HTR-8/SVneo (cell line): Measurements from ENCODE around the gene ADAM12.
A peak's percentile ranks its signal among the peaks of the same experiment; 100 is the strongest.

Experiments
- DNase-seq: peaks from one replicate; pipeline ENCODE4 v3.0.0; 2011; ENCODE audit warnings: low spot score, mixed read lengths; ENCODE audit not compliant: insufficient read length
- FAIRE-seq: peaks from 2 replicates; lab custom pipeline; 2011; peaks lifted over from hg19 to GRCh38; lab: Jason Lieb, UNC

Gene ADAM12

GRCh38 chr10:126243306-126243705 lies 145.0 kb downstream of the ADAM12 start:
- FAIRE-seq: no peak
- no peak for DNase-seq

- no peak for DNase-seq
- FAIRE-seq: no peak
These were observed 145.6 kb downstream of the ADAM12 start for GRCh38 chr10:126242397-126243260.

- no peak for FAIRE-seq
- no peak for DNase-seq
These were observed 147.8 kb downstream of the ADAM12 start for GRCh38 chr10:126240483-126240882.

DNA sequence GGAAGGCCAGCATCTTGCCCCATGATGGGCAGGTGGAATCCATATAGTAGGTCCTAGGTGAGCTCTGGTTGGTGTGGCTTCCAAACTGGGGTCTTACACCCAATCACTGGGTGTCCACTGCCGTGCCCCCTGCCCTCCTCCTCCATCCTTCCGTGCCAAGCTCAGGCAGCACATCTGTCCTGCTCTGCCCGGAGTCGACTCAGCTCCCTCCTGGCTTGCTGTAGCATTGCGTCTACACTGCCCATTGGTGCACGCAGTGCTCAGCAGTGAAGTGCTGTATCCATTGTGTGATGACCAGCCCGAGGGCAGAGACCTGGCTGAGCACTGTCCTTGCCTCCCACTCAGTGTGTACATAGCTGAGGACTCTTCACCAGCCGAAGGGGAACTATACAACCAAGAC lies 148.4 kb downstream of the ADAM12 start:
- DNase-seq (no peak), FAIRE-seq (no peak)

DNA sequence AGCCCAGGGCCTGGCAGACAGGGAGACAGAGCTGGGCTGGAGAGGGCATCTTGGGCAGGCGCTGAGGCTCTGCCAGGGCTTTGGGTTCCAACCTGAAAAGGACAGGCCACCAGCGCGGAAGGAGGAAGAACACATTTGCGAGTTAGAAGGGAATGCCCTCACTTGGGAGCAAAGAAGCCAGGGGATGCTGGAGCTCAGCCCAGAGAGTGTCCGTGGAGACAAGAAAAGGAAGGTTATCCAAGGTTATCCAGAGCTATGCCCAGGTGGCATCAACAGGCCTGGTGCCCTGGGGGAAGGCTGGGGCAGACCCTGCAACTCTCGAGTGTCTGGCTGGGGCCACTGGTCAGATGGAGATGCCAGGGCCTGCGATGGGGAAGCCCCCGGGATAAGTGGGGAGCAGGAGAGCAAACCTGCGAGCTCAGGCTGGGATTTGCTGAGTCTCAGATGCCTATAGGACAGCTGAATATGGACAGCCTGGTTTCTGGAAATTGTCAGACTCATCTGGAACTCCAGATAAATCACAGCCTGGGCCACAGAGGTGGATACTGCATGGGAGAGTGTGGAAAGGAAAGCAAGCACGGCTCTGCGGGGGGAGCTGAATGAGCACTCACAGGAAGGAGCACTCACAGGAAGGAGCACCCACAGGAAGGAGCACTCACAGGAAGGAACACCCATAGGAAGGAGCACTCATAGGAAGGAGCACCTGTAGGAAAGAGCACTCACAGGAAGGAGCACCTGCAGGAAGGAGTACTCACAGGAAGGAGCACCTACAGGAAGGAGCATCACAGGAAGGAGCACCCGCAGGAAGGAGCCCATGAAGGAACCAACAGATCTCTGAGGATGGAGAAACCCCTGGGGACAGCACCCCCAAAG lies 152.1 kb downstream of the ADAM12 start:
- DNase-seq (no peak), FAIRE-seq (no peak)

DNA sequence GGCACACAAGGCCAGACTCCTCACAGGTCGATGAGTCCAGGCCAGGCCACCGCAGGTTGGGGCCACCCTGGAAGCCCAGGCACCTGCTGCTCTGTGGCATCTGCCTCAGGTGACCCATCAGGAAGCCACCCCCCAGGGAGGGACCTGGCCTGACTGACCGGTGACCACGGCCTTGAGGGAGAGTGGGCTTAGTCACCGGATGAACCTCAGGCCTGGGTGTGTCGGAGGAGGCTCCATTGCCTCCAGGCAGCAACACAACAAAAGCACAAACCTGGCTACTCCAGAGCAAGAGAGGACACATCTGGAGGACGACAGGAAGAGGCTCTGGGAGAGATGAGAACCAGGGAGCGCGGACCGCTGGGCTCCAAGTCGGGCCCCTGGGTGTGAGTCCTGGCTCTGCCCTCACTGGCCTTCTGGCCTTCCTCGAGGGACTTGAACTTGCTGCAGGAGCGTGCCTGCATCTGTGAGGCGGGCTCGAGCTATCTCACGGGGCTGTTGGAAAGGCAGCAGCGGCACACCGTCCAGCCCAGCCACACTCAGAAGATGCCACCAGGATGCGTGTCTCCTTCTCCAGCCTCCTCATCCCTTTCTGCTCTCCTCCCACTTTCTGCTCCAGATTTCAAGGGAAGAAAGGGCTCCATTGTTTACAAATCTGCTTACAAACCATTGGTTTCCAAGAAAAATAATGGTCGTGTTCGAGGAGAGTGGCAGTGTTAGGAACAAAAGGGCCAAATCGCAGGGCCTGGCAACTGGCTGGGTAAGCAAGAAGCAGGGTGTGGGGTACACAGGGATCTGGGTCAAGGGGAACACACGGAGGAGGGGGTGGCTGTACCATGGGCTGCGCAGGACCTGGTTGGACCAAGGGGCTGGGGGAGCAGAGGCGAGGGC lies 152.9 kb downstream of the ADAM12 start:
- FAIRE-seq (no peak), DNase-seq (no peak)

- no peak for DNase-seq
- no peak for FAIRE-seq
These were observed 153.6 kb downstream of the ADAM12 start for GRCh38 chr10:126234630-126235029.

- FAIRE-seq: no peak
- no peak for DNase-seq
These were observed 154.8 kb downstream of the ADAM12 start for GRCh38 chr10:126233182-126234148.

GRCh38 chr10:126230587-126230986 lies 157.7 kb downstream of the ADAM12 start:
- FAIRE-seq (no peak), DNase-seq (no peak)

GRCh38 chr10:126229686-126230085 lies 158.6 kb downstream of the ADAM12 start:
- DNase-seq (no peak), FAIRE-seq (no peak)

DNA sequence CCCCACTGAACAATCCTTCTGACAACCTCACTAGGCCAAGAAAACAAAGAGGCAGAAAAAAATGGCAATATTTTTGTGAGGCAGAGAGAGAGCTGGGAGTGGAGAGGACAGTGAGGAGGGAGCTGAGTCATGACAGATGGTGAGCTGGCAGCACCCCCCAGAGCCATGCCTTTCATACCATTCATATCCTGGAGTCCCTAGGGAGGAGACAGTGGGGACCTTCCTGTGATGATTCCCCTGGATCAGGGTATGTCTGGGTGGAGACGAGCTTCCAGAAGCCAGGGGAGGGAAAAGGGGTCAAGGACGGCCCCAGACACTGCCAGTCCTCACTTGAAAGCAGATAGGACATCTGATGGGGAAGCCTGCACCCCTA lies 160.5 kb downstream of the ADAM12 start:
- DNase-seq: peak; percentile 60
- FAIRE-seq: no peak

- DNase-seq: no peak
- FAIRE-seq: peak; percentile 87
These were observed 161.1 kb downstream of the ADAM12 start for GRCh38 chr10:126226988-126227761.

GRCh38 chr10:126226205-126226604 lies 162.1 kb downstream of the ADAM12 start:
- no peak for DNase-seq
- no peak for FAIRE-seq

- FAIRE-seq (no peak), DNase-seq (no peak)
These were observed 162.6 kb downstream of the ADAM12 start for GRCh38 chr10:126225672-126226008.

GRCh38 chr10:126224967-126225671 lies 163.2 kb downstream of the ADAM12 start:
- DNase-seq (no peak), FAIRE-seq (no peak)

GRCh38 chr10:126223512-126224067 lies 164.7 kb downstream of the ADAM12 start:
- DNase-seq (no peak), FAIRE-seq (no peak)

- FAIRE-seq: no peak
These were observed 165.4 kb downstream of the ADAM12 start for GRCh38 chr10:126222736-126223511.

More at GRCh38 chr10:126222736-126223511, 165.4 kb downstream of the ADAM12 start:
- DNase-seq: no peak
